Naive thymus-derived CD8-positive, alpha-beta T cell (primary cell): ENCODE results near the gene ITGB3. TPM values are rescaled to one million over a fixed set of nuclear protein-coding genes. Genes with fewer than 3 reads are reported as not detected.

ENCODE experiments used
- ATAC-seq, 2 donors: fragments of 150-1000 bp; cut with Tn5 transposase in 1 of 2; sonication (Bioruptor Pico), chemical (Tn5 transposase) in 1 of 2; 1 replicate in 1 of 2; 2 replicates in 1 of 2; pipeline ENCODE4 v1.10.0; 2021; ENCODE audit warnings: mild to moderate bottlenecking in 2 of 2, moderate library complexity in 2 of 2
- POLR2A ChIA-PET: fragments of 350-600 bp; sonication (Branson Sonifier 250); formaldehyde crosslinking; loops from one replicate; lab custom pipeline; 2021; ENCODE audit warnings: antibody characterized with exemption; lab: Charles Lee
- DNase-seq, 10 donors: peaks; one replicate each; pipeline versions ENCODE4 v3.0.0 to v3.0.0-alpha.2; 2020 to 2022
- H3K27ac Mint-ChIP-seq, 10 donors: one replicate each; pipeline ENCODE4 v1.8.0; 2020 to 2022; ENCODE audit warnings: mild to moderate bottlenecking in 10 of 10, mixed read lengths in 10 of 10, moderate library complexity in 4 of 10, inconsistent platforms in 1 of 10
- H3K27me3 Mint-ChIP-seq, 5 donors: one replicate each; pipeline ENCODE4 v1.8.0; 2021 to 2022; ENCODE audit warnings: mixed read lengths in 5 of 5
- H3K36me3 Mint-ChIP-seq, 3 donors: one replicate each; pipeline ENCODE4 v1.8.0; 2020 to 2022; ENCODE audit warnings: mixed read lengths in 3 of 3, mild to moderate bottlenecking in 2 of 3, inconsistent platforms in 1 of 3
- H3K4me1 Mint-ChIP-seq, 4 donors: one replicate each; pipeline ENCODE4 v1.8.0; 2021 to 2022; ENCODE audit warnings: mixed read lengths in 4 of 4
- H3K4me3 Mint-ChIP-seq, 10 donors: one replicate each; pipeline ENCODE4 v1.8.0; 2020 to 2022; ENCODE audit warnings: mild to moderate bottlenecking in 10 of 10, mixed read lengths in 10 of 10, moderate library complexity in 6 of 10, inconsistent platforms in 1 of 10
- H3K9me3 Mint-ChIP-seq, 9 donors: one replicate each; pipeline ENCODE4 v1.8.0; 2020 to 2022; ENCODE audit warnings: mixed read lengths in 9 of 9, mild to moderate bottlenecking in 3 of 9, inconsistent platforms in 1 of 9, moderate library complexity in 1 of 9
- polyA plus RNA-seq, 3 donors: library from polyadenylated mRNA; unstranded; fragments of 300-500 nt; fragmentation: Illumina TruSeq; gene quantifications; one replicate each; pipeline ENCODE4 v1.2.3, GENCODE V29; 2021
- total RNA-seq, 8 experiments: library from RNA in 2 of 8; stranded (reverse) in 2 of 8; gene quantifications; one replicate each; pipeline ENCODE4 v1.2.3 and lab custom pipeline; 2021 to 2026

Gene ITGB3
- not detected for total RNA-seq
- polyA plus RNA-seq: not detected
- 0 to 0.25 (median 0.03) reads per million in 6 experiments for total RNA-seq (lab: John Stamatoyannopoulos, UW)

- ATAC-seq (peak; percentile 94 to 98), DNase-seq (peak; percentile 25 to 75 (median 52))
- peaks cover 6 to 15% (median 11%) of the 10 kb centered on the region in 4 donors for H3K4me1 Mint-ChIP-seq
- peaks cover 26 to 76% (median 49%) of the 10 kb centered on the region in 5 donors for H3K27me3 Mint-ChIP-seq
- H3K4me3 Mint-ChIP-seq: peak within 1 kb of the TSS; percentile 77 to 99 (median 90)
- peak within 1 kb of the TSS in 3 of 10 donors; percentile 6 to 63 (median 40) for H3K27ac Mint-ChIP-seq
- POLR2A ChIA-PET: interaction anchor here (0.8 kb wide), 1 partner anchor 15 kb away, joined by 3 read pairs; no protein-coding TSS in a partner anchor
- no peaks in the 10 kb centered on the region for H3K9me3 Mint-ChIP-seq
- no peaks in the 10 kb centered on the region for H3K36me3 Mint-ChIP-seq
These were observed at the start of gene ITGB3 for GRCh38 chr17:47253541-47254402. ITGB3 (plus strand) TSS chr17:47253827; CDS start chr17:47253862, 35 bp downstream.

GRCh38 chr17:47203984-47204721 lies 49.5 kb upstream of the ITGB3 start:
- no peaks in the 10 kb centered on the region for H3K27me3 Mint-ChIP-seq

GRCh38 chr17:47204722-47205418 lies 48.8 kb upstream of the ITGB3 start:
- DNase-seq (peak in 4 of 10 donors; percentile 12 to 43 (median 27)), ATAC-seq (peak; percentile 57 to 69)
- peaks cover 29 to 72% (median 48%) of the 10 kb centered on the region in 4 donors for H3K4me1 Mint-ChIP-seq
- H3K27ac Mint-ChIP-seq: peak overlapping the region; percentile 83 to 98 (median 95)
- H3K4me3 Mint-ChIP-seq: peak overlapping the region; percentile 63 to 88 (median 80)
- no peaks in the 10 kb centered on the region for H3K36me3 Mint-ChIP-seq
- H3K27me3 Mint-ChIP-seq: no peaks in the 10 kb centered on the region
- H3K9me3 Mint-ChIP-seq: no peaks in the 10 kb centered on the region
- POLR2A ChIA-PET: interaction anchor here (0.6 to 1.2 kb wide), 6 partner anchors 15 to 414 kb away, joined by 3 to 7 read pairs (median 4); partner anchors contain the start of gene CDC27

More at GRCh38 chr17:47203984-47204721, 49.5 kb upstream of the ITGB3 start:
- ATAC-seq (peak; percentile 56 to 66), DNase-seq (peak in 7 of 10 donors; percentile 12 to 69 (median 41))
- Mint-ChIP-seq H3K27ac (peak overlapping the region; percentile 83 to 98 (median 95)), H3K4me1 (peaks cover 31 to 76% (median 52%) of the 10 kb centered on the region in 4 donors), H3K36me3 (no peaks in the 10 kb centered on the region), H3K4me3 (peak overlapping the region; percentile 63 to 88 (median 80)), H3K9me3 (no peaks in the 10 kb centered on the region)
- POLR2A ChIA-PET: interaction anchor here (0.6 to 1.7 kb wide), 7 partner anchors 10 to 414 kb away, joined by 3 to 10 read pairs (median 4); partner anchors contain the start of gene CDC27

GRCh38 chr17:47205419-47205963 lies 48.1 kb upstream of the ITGB3 start:
- H3K4me3 Mint-ChIP-seq: peak overlapping the region; percentile 63 to 88 (median 80)
- POLR2A ChIA-PET: interaction anchor here (0.9 to 1.8 kb wide), 4 partner anchors 11 to 118 kb away, joined by 3 to 7 read pairs (median 4); partner anchors contain the start of genes CDC27 and EFCAB13

GRCh38 chr17:47207143-47208067 lies 46.2 kb upstream of the ITGB3 start:
- no peaks in the 10 kb centered on the region for H3K36me3 Mint-ChIP-seq
- peak overlapping the region in 8 of 10 donors; percentile 4 to 98 (median 88) for H3K27ac Mint-ChIP-seq
- POLR2A ChIA-PET: interaction anchor here (1.3 to 1.8 kb wide), 3 partner anchors 13 to 18 kb away, joined by 4 read pairs; partner anchors contain the start of gene CDC27
- no peaks in the 10 kb centered on the region for H3K9me3 Mint-ChIP-seq
- DNase-seq: no peak
- peak overlapping the region in 1 of 10 donors; percentile 17 for H3K4me3 Mint-ChIP-seq
- no peaks in the 10 kb centered on the region for H3K27me3 Mint-ChIP-seq
- peaks cover 23 to 58% (median 39%) of the 10 kb centered on the region in 4 donors for H3K4me1 Mint-ChIP-seq
- ATAC-seq: no peak

More at GRCh38 chr17:47205419-47205963, 48.1 kb upstream of the ITGB3 start:
- ATAC-seq: peak; percentile 76 to 83
- H3K9me3 Mint-ChIP-seq: no peaks in the 10 kb centered on the region
- peak in 9 of 10 donors; percentile 36 to 76 (median 54) for DNase-seq
- H3K4me1 Mint-ChIP-seq: peaks cover 24 to 66% (median 42%) of the 10 kb centered on the region in 4 donors
- H3K27me3 Mint-ChIP-seq: no peaks in the 10 kb centered on the region
- H3K27ac Mint-ChIP-seq: peak overlapping the region; percentile 83 to 98 (median 95)
- no peaks in the 10 kb centered on the region for H3K36me3 Mint-ChIP-seq

- Mint-ChIP-seq H3K27me3 (peaks cover 0 to 4% (median 0%) of the 10 kb centered on the region in 5 donors), H3K9me3 (no peaks in the 10 kb centered on the region), H3K36me3 (no peaks in the 10 kb centered on the region), H3K4me3 (no peak within 1 kb of the TSS), H3K4me1 (peaks cover 22 to 51% (median 31%) of the 10 kb centered on the region in 4 donors), H3K27ac (peak within 1 kb of the TSS in 6 of 10 donors; percentile 6 to 95 (median 13))
- DNase-seq (no peak), ATAC-seq (no peak)
- POLR2A ChIA-PET: interaction anchor here (1.6 kb wide), 1 partner anchor 13 kb away, joined by 4 read pairs; no protein-coding TSS in a partner anchor
These were observed 44.7 kb upstream of the ITGB3 start, which contains the start of gene MYL4 for GRCh38 chr17:47208744-47209488. MYL4 (plus strand) TSS chr17:47209348; CDS start chr17:47209423, 75 bp downstream.

- no peak for DNase-seq
- peak overlapping the region in 3 of 10 donors; percentile 6 to 15 (median 11) for H3K27ac Mint-ChIP-seq
- H3K27me3 Mint-ChIP-seq: peaks cover 0 to 4% (median 0%) of the 10 kb centered on the region in 5 donors
- H3K4me3 Mint-ChIP-seq: no peak overlapping the region
- no peaks in the 10 kb centered on the region for H3K36me3 Mint-ChIP-seq
- peaks cover 16 to 45% (median 25%) of the 10 kb centered on the region in 4 donors for H3K4me1 Mint-ChIP-seq
- POLR2A ChIA-PET: no interaction called here
- no peak for ATAC-seq
- H3K9me3 Mint-ChIP-seq: no peaks in the 10 kb centered on the region
These were observed 44.1 kb upstream of the ITGB3 start for GRCh38 chr17:47209499-47209898.

GRCh38 chr17:47210105-47210504 lies 43.5 kb upstream of the ITGB3 start:
- H3K36me3 Mint-ChIP-seq: no peaks in the 10 kb centered on the region
- POLR2A ChIA-PET: no interaction called here
- no peaks in the 10 kb centered on the region for H3K9me3 Mint-ChIP-seq
- H3K4me1 Mint-ChIP-seq: peaks cover 13 to 39% (median 19%) of the 10 kb centered on the region in 4 donors
- H3K4me3 Mint-ChIP-seq: no peak overlapping the region
- peak overlapping the region in 1 of 10 donors; percentile 27 for H3K27ac Mint-ChIP-seq
- H3K27me3 Mint-ChIP-seq: peaks cover 0 to 4% (median 0%) of the 10 kb centered on the region in 5 donors
- ATAC-seq: no peak
- DNase-seq: no peak

- no peak overlapping the region for H3K27ac Mint-ChIP-seq
- peaks cover 0 to 4% (median 0%) of the 10 kb centered on the region in 5 donors for H3K27me3 Mint-ChIP-seq
- POLR2A ChIA-PET: interaction anchor here (0.6 kb wide), 2 partner anchors 15 to 109 kb away, joined by 3 read pairs; no protein-coding TSS in a partner anchor
- H3K4me3 Mint-ChIP-seq: no peak overlapping the region
- H3K36me3 Mint-ChIP-seq: no peaks in the 10 kb centered on the region
- DNase-seq: no peak
- H3K4me1 Mint-ChIP-seq: peaks cover 6 to 32% (median 12%) of the 10 kb centered on the region in 4 donors
- no peak for ATAC-seq
- no peaks in the 10 kb centered on the region for H3K9me3 Mint-ChIP-seq
These were observed 42.8 kb upstream of the ITGB3 start for GRCh38 chr17:47210779-47211178.

- peaks cover 0 to 4% (median 0%) of the 10 kb centered on the region in 5 donors for H3K27me3 Mint-ChIP-seq
- H3K36me3 Mint-ChIP-seq: no peaks in the 10 kb centered on the region
- ATAC-seq: no peak
- H3K4me1 Mint-ChIP-seq: peaks cover 0 to 26% (median 8%) of the 10 kb centered on the region in 4 donors
- H3K9me3 Mint-ChIP-seq: no peaks in the 10 kb centered on the region
- H3K27ac Mint-ChIP-seq: no peak overlapping the region
- DNase-seq: no peak
- H3K4me3 Mint-ChIP-seq: no peak overlapping the region
- POLR2A ChIA-PET: no interaction called here
These were observed 41.2 kb upstream of the ITGB3 start for GRCh38 chr17:47212458-47212857.
